AML-193 (cell line): ENCODE measurements around the gene GEMIN2.
"Not testable (repeated sequence)": the region's sequence is repeated elsewhere in the genome, so short reads cannot be mapped to it uniquely, and the experiment has no call there.

Experiments
- DNase-seq, 2 experiments: peaks; one replicate each; lab custom pipeline; 2025; lab: John Stamatoyannopoulos, UW

GEMIN2 gene

GRCh38 chr14:39109893-39110715, 4.0 kb upstream of the GEMIN2 start:
- no peak for DNase-seq

GRCh38 chr14:39113685-39114072, 444 bp upstream of the GEMIN2 start:
- no peak for DNase-seq

- DNase-seq = no peak
Measured at GRCh38 chr14:39122330-39123138, 8.4 kb downstream of the GEMIN2 start.

GRCh38 chr14:39137835-39138234, 23.7 kb downstream of the GEMIN2 start:
- DNase-seq = not testable (repeated sequence)

GRCh38 chr14:39138440-39138839, 24.3 kb downstream of the GEMIN2 start:
- DNase-seq = no peak

- DNase-seq = no peak
Measured at GRCh38 chr14:39140170-39140569, 26.0 kb downstream of the GEMIN2 start.

- not testable (repeated sequence) for DNase-seq
Measured at GRCh38 chr14:39141623-39142022, 27.5 kb downstream of the GEMIN2 start.

GRCh38 chr14:39143226-39143625, 29.1 kb downstream of the GEMIN2 start:
- DNase-seq = not testable (repeated sequence)

GRCh38 chr14:39145266-39145966, 31.3 kb downstream of the GEMIN2 start:
- DNase-seq = no peak

- DNase-seq = no peak
Measured at GRCh38 chr14:39154594-39155189, 40.6 kb downstream of the GEMIN2 start.

- DNase-seq = no peak
Measured at GRCh38 chr14:39157491-39157890, 43.4 kb downstream of the GEMIN2 start.

GRCh38 chr14:39158222-39158858, 44.2 kb downstream of the GEMIN2 start:
- no peak for DNase-seq

GRCh38 chr14:39160494-39160893, 46.4 kb downstream of the GEMIN2 start:
- no peak for DNase-seq

- not testable (repeated sequence) for DNase-seq
Measured at GRCh38 chr14:39167797-39168320, 53.7 kb downstream of the GEMIN2 start.

GRCh38 chr14:39168591-39168990, 54.5 kb downstream of the GEMIN2 start:
- DNase-seq = no peak

- peak in 1 of 2 experiments; percentile 15 for DNase-seq
Measured at GRCh38 chr14:39169541-39169900, 55.4 kb downstream of the GEMIN2 start.

- no peak for DNase-seq
Measured at GRCh38 chr14:39173198-39173597, 59.1 kb downstream of the GEMIN2 start.

GRCh38 chr14:39174560-39175444, 60.7 kb downstream of the GEMIN2 start, which contains the start of gene PNN:
PNN (plus strand) TSS chr14:39175254; CDS start chr14:39175280, 26 bp downstream.
- peak; percentile 99 for DNase-seq

- DNase-seq = no peak
Measured at GRCh38 chr14:39175445-39176262, 61.5 kb downstream of the GEMIN2 start.
